HepG2 (cell line): ENCODE results near the gene JDP2. TPM values are rescaled to one million over a fixed set of nuclear protein-coding genes. Genes with fewer than 3 reads are reported as not detected.

Experiments
- ARHGAP35 ChIP-seq: sonication (generic); formaldehyde crosslinking; IDR thresholded peaks from 2 replicates; pipeline ENCODE4 v1.9.0; 2022; ENCODE audit warnings: mild to moderate bottlenecking, inconsistent platforms, moderate library complexity, missing genetic modification reagents, borderline replicate concordance
- ASH2L ChIP-seq: fragments of 300-600, 200-600 bp; sonication (generic); IDR thresholded peaks from 2 replicates; pipeline ENCODE4 v1.7.0; 2017; ENCODE audit warnings: low read depth, mild to moderate bottlenecking, moderate library complexity, mixed read lengths, low read length; ENCODE audit not compliant: insufficient read length
- CENPX ChIP-seq: sonication (generic); formaldehyde crosslinking; IDR thresholded peaks from 2 replicates; pipeline ENCODE4 v1.9.0; 2021; ENCODE audit warnings: mild to moderate bottlenecking, missing genetic modification reagents, moderate library complexity
- GTF3A ChIP-seq: sonication (generic); formaldehyde crosslinking; conservative IDR thresholded peaks from 2 replicates; pipeline ENCODE4 v1.4.0; 2020; ENCODE audit warnings: mild to moderate bottlenecking, missing genetic modification reagents
- HNRNPK ChIP-seq: fragments of 200-400 bp; formaldehyde crosslinking; IDR thresholded peaks from 2 replicates; pipeline ENCODE4 v1.6.1; 2018; ENCODE audit warnings: low read length, low read depth, moderate library complexity, mild to moderate bottlenecking; ENCODE audit not compliant: poor library complexity, severe bottlenecking
- JDP2 ChIP-seq: sonication (generic); formaldehyde crosslinking; IDR thresholded peaks from 2 replicates; pipeline ENCODE4 v1.8.1; 2022; ENCODE audit warnings: missing genetic modification reagents, borderline replicate concordance
- MAF1 ChIP-seq: sonication (generic); formaldehyde crosslinking; IDR thresholded peaks from 2 replicates; pipeline ENCODE4 v1.5.0; 2020; ENCODE audit warnings: missing genetic modification reagents, borderline replicate concordance
- PAWR ChIP-seq: sonication (generic); formaldehyde crosslinking; IDR thresholded peaks from 2 replicates; pipeline ENCODE4 v1.4.0; 2020; ENCODE audit warnings: missing genetic modification reagents, mild to moderate bottlenecking, borderline replicate concordance
- RELA ChIP-seq: sonication (generic); formaldehyde crosslinking; IDR thresholded peaks from 2 replicates; pipeline ENCODE4 v1.4.0; 2020; ENCODE audit warnings: missing genetic modification reagents
- SMARCE1 ChIP-seq: fragments of 450-650 bp; IDR thresholded peaks from 2 replicates; pipeline ENCODE4 v1.6.1; 2017; ENCODE audit warnings: borderline replicate concordance
- ZNF20 ChIP-seq: sonication (generic); formaldehyde crosslinking; IDR thresholded peaks from 2 replicates; pipeline ENCODE4 v1.4.0; 2020; ENCODE audit warnings: mild to moderate bottlenecking, moderate library complexity, missing genetic modification reagents
- ZNF572 ChIP-seq: sonication (generic); formaldehyde crosslinking; IDR thresholded peaks from 2 replicates; pipeline ENCODE4 v1.5.1; 2020; ENCODE audit warnings: mild to moderate bottlenecking, missing genetic modification reagents
- polyA plus RNA-seq, 8 experiments: library from polyadenylated mRNA; depleted of rRNA in 3 of 8; stranded (reverse) in 7 of 8; unstranded in 1 of 8; fragments of >200 nt; fragmentation: Illumina TruSeq in 4 of 8; extraction: Trizol in 4 of 8; gene quantifications; 2 replicates each; pipeline versions ENCODE4 v1.2.1 to v1.2.3, GENCODE V29; 2011 to 2016; ENCODE audit warnings: low read depth in 4 of 8, missing spikeins in 1 of 8, mixed read lengths in 1 of 8; ENCODE audit not compliant: insufficient read depth in 1 of 8
- total RNA-seq, 5 experiments: library from RNA; depleted of rRNA; stranded (reverse); fragments of >200 nt; fragmentation: Illumina TruSeq; extraction: Trizol; gene quantifications; 2 replicates each; pipeline ENCODE4 v1.2.3, GENCODE V29; 2016; ENCODE audit warnings: low read depth in 1 of 5
- TF ChIP-seq, protein P1 (sequence below): sonication (generic); formaldehyde crosslinking; IDR thresholded peaks from 2 replicates; pipeline ENCODE4 v1.9.0; 2021; ENCODE audit warnings: mild to moderate bottlenecking, missing genetic modification reagents
- TF ChIP-seq, protein P2 (sequence below): IDR thresholded peaks from 2 replicates; pipeline ENCODE4 v1.6.1; 2016; ENCODE audit warnings: low read depth, control low read depth
- TF ChIP-seq, protein P3 (sequence below): sonication (generic); formaldehyde crosslinking; IDR thresholded peaks from 2 replicates; pipeline ENCODE4 v1.4.0; 2020; ENCODE audit warnings: mild to moderate bottlenecking, missing genetic modification reagents
- TF ChIP-seq, protein P4 (sequence below): sonication (generic); formaldehyde crosslinking; IDR thresholded peaks from 2 replicates; pipeline ENCODE4 v1.4.0; 2020; ENCODE audit warnings: missing genetic modification reagents, mild to moderate bottlenecking, borderline replicate concordance
- TF ChIP-seq, protein P5 (sequence below): sonication (generic); formaldehyde crosslinking; IDR thresholded peaks from 2 replicates; pipeline ENCODE4 v1.4.0; 2020; ENCODE audit warnings: low read depth, mild to moderate bottlenecking, missing genetic modification reagents

JDP2 gene
- total and polyA plus RNA-seq, 2 of the 13 experiments (the other 11 are each of a cell fraction or from before 2014, with no cell fraction given) = 8.0 to 8.9 TPM

DNA sequence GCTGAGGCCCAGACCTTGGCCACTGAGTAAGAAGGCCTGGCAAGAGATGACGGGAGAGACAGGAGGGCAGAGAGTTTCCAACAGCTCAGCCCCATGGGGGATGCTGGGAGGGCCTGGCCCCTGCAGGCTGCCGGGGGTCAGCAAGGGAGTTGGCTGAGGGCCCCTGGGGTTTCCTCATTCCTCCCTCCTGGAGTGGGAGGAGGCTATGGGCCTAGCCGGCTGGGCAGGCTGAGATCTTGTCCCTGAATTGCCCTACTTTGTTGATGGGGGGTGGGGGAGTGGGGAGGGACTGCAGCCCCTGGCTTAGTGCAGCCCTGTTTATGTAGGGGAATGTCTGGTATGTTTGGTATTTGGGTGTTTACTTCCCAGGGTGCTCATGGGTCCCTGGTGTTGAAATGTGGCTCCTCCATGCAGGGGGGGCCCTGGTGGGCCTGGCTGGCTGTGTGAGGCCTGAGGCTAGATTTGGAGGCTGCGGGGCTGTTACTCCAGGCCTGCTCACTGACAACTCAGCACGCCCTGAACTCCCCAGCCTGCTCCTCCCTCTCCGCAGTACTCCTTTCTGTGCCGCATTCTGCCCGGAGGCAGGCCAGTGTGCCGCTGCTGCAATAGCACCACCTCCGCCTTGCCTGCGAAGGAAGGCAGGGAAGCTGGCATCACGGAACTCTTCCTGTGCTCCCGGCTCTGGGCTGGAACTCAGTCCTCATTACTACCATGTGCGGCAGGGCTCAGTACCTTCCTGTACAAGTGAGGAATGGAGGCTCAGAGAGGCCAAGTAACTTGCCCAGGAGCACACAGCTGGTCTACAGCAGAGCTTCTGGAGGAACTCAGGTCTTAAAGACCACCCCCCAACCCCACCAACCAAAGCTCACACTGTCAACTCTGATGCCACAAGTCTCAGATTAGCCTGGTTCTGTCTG, 25.3 kb downstream of the JDP2 start (continued):
- TF ChIP-seq GTF3A (CRISPR knock-in tag) = no peak
- TF ChIP-seq CENPX (CRISPR knock-in tag) = no peak
- TF ChIP-seq, protein P1, sequence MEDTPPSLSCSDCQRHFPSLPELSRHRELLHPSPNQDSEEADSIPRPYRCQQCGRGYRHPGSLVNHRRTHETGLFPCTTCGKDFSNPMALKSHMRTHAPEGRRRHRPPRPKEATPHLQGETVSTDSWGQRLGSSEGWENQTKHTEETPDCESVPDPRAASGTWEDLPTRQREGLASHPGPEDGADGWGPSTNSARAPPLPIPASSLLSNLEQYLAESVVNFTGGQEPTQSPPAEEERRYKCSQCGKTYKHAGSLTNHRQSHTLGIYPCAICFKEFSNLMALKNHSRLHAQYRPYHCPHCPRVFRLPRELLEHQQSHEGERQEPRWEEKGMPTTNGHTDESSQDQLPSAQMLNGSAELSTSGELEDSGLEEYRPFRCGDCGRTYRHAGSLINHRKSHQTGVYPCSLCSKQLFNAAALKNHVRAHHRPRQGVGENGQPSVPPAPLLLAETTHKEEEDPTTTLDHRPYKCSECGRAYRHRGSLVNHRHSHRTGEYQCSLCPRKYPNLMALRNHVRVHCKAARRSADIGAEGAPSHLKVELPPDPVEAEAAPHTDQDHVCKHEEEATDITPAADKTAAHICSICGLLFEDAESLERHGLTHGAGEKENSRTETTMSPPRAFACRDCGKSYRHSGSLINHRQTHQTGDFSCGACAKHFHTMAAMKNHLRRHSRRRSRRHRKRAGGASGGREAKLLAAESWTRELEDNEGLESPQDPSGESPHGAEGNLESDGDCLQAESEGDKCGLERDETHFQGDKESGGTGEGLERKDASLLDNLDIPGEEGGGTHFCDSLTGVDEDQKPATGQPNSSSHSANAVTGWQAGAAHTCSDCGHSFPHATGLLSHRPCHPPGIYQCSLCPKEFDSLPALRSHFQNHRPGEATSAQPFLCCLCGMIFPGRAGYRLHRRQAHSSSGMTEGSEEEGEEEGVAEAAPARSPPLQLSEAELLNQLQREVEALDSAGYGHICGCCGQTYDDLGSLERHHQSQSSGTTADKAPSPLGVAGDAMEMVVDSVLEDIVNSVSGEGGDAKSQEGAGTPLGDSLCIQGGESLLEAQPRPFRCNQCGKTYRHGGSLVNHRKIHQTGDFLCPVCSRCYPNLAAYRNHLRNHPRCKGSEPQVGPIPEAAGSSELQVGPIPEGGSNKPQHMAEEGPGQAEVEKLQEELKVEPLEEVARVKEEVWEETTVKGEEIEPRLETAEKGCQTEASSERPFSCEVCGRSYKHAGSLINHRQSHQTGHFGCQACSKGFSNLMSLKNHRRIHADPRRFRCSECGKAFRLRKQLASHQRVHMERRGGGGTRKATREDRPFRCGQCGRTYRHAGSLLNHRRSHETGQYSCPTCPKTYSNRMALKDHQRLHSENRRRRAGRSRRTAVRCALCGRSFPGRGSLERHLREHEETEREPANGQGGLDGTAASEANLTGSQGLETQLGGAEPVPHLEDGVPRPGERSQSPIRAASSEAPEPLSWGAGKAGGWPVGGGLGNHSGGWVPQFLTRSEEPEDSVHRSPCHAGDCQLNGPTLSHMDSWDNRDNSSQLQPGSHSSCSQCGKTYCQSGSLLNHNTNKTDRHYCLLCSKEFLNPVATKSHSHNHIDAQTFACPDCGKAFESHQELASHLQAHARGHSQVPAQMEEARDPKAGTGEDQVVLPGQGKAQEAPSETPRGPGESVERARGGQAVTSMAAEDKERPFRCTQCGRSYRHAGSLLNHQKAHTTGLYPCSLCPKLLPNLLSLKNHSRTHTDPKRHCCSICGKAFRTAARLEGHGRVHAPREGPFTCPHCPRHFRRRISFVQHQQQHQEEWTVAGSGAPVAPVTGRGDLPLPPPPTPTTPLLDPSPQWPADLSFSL (CRISPR knock-in tag) = no peak
- no peak for TF ChIP-seq MAF1 (CRISPR knock-in tag)
- no peak for TF ChIP-seq JDP2 (CRISPR knock-in tag)
- TF ChIP-seq, protein P2, sequence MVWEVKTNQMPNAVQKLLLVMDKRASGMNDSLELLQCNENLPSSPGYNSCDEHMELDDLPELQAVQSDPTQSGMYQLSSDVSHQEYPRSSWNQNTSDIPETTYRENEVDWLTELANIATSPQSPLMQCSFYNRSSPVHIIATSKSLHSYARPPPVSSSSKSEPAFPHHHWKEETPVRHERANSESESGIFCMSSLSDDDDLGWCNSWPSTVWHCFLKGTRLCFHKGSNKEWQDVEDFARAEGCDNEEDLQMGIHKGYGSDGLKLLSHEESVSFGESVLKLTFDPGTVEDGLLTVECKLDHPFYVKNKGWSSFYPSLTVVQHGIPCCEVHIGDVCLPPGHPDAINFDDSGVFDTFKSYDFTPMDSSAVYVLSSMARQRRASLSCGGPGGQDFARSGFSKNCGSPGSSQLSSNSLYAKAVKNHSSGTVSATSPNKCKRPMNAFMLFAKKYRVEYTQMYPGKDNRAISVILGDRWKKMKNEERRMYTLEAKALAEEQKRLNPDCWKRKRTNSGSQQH = no peak
- TF ChIP-seq SMARCE1 = no peak
- TF ChIP-seq, protein P3, sequence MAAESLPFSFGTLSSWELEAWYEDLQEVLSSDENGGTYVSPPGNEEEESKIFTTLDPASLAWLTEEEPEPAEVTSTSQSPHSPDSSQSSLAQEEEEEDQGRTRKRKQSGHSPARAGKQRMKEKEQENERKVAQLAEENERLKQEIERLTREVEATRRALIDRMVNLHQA = no peak
- TF ChIP-seq RELA (CRISPR knock-in tag) = no peak
- TF ChIP-seq ZNF572 (CRISPR knock-in tag) = no peak
- TF ChIP-seq, protein P4, sequence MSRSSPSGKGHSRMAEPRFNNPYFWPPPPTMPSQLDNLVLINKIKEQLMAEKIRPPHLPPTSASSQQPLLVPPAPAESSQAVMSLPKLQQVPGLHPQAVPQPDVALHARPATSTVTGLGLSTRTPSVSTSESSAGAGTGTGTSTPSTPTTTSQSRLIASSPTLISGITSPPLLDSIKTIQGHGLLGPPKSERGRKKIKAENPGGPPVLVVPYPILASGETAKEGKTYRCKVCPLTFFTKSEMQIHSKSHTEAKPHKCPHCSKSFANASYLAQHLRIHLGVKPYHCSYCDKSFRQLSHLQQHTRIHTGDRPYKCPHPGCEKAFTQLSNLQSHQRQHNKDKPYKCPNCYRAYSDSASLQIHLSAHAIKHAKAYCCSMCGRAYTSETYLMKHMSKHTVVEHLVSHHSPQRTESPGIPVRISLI = no peak
- TF ChIP-seq, protein P5, sequence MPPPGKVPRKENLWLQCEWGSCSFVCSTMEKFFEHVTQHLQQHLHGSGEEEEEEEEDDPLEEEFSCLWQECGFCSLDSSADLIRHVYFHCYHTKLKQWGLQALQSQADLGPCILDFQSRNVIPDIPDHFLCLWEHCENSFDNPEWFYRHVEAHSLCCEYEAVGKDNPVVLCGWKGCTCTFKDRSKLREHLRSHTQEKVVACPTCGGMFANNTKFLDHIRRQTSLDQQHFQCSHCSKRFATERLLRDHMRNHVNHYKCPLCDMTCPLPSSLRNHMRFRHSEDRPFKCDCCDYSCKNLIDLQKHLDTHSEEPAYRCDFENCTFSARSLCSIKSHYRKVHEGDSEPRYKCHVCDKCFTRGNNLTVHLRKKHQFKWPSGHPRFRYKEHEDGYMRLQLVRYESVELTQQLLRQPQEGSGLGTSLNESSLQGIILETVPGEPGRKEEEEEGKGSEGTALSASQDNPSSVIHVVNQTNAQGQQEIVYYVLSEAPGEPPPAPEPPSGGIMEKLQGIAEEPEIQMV (CRISPR knock-in tag) = no peak
- TF ChIP-seq ZNF20 = no peak
- TF ChIP-seq PAWR (CRISPR knock-in tag) = no peak
- no peak for TF ChIP-seq HNRNPK
- no peak for TF ChIP-seq ARHGAP35 (CRISPR knock-in tag)
- TF ChIP-seq ASH2L = peak; percentile 44
